ENCODE measurements around the gene SSBP4. TPM values are rescaled to one million over a fixed set of nuclear protein-coding genes. Genes with fewer than 3 reads are reported as not detected.

SSBP4 gene
- polyA plus RNA-seq, 4 donors: 68.0 to 128 (median 79.4) TPM

GRCh38 chr19:18481505-18482222 is 62.5 kb downstream of the SSBP4 start:
- DNase-seq (ENCODE audit: low read depth in 4 of 4, low spot score in 3 of 4): no peak

- no peak for DNase-seq (ENCODE audit: low read depth in 4 of 4, low spot score in 3 of 4)
Observed at GRCh38 chr19:18483119-18483890, 64.1 kb downstream of the SSBP4 start.

Other genes starting within 250 kb of the SSBP4 start
- gene IFI30, start 245.6 kb upstream of the SSBP4 start, polyA plus RNA-seq (ENCODE audit: insufficient read length in 4 of 4): 10 to 100 TPM in 3 of 4 donors, 1 to 10 TPM in 1; 5.6 to 18.0 (median 12.1) TPM
- 10 to 100 TPM in 1 of 4 donors, 1 to 10 TPM in 3; 5.3 to 11.2 (median 9.2) TPM for gene MPV17L2, start 226.2 kb upstream of the SSBP4 start, polyA plus RNA-seq (ENCODE audit: insufficient read length in 4 of 4)
- 1 to 10 TPM; 4.6 to 5.3 (median 5.0) TPM for gene RAB3A, start 215.4 kb upstream of the SSBP4 start, polyA plus RNA-seq (ENCODE audit: insufficient read length in 4 of 4)
- 1 to 10 TPM in 1 of 4 donors, under 1 TPM in 3; 0.25 to 1.4 (median 0.68) TPM for gene PDE4C, start 193.0 kb upstream of the SSBP4 start, polyA plus RNA-seq (ENCODE audit: insufficient read length in 4 of 4)
- gene IQCN, start 144.9 kb upstream of the SSBP4 start, polyA plus RNA-seq (ENCODE audit: insufficient read length in 4 of 4): 10 to 100 TPM in 1 of 4 donors, 1 to 10 TPM in 3; 5.0 to 13.4 (median 6.7) TPM
- 100 to 1,000 TPM in 2 of 4 donors, 10 to 100 TPM in 2; 57.4 to 363 (median 84.8) TPM for gene JUND, start 137.8 kb upstream of the SSBP4 start, polyA plus RNA-seq (ENCODE audit: insufficient read length in 4 of 4)
- 100 to 1,000 TPM in 1 of 4 donors, 10 to 100 TPM in 3; 58.7 to 105 (median 86.2) TPM for gene LSM4, start 96.3 kb upstream of the SSBP4 start, polyA plus RNA-seq (ENCODE audit: insufficient read length in 4 of 4)
- gene PGPEP1, start 78.8 kb upstream of the SSBP4 start, polyA plus RNA-seq (ENCODE audit: insufficient read length in 4 of 4): 10 to 100 TPM; 15.5 to 26.2 (median 25.8) TPM
- 10 to 100 TPM in 2 of 4 donors, 1 to 10 TPM in 2; 1.1 to 23.7 (median 7.6) TPM for gene GDF15, start 33.2 kb upstream of the SSBP4 start, polyA plus RNA-seq (ENCODE audit: insufficient read length in 4 of 4)
- gene LRRC25, start 21.8 kb upstream of the SSBP4 start, polyA plus RNA-seq (ENCODE audit: insufficient read length in 4 of 4): 1 to 10 TPM in 2 of 4 donors, under 1 TPM in 2; 0.78 to 1.6 (median 1.1) TPM
- gene ISYNA1, start 18.7 kb downstream of the SSBP4 start, polyA plus RNA-seq (ENCODE audit: insufficient read length in 4 of 4): 100 to 1,000 TPM in 2 of 4 donors, 10 to 100 TPM in 2; 98.7 to 147 (median 103) TPM
- gene ELL, start 102.7 kb downstream of the SSBP4 start, polyA plus RNA-seq (ENCODE audit: insufficient read length in 4 of 4): 10 to 100 TPM in 1 of 4 donors, 1 to 10 TPM in 3; 7.8 to 12.0 (median 9.0) TPM
- 100 to 1,000 TPM; 131 to 201 (median 173) TPM for gene FKBP8, start 124.2 kb downstream of the SSBP4 start, polyA plus RNA-seq (ENCODE audit: insufficient read length in 4 of 4)
- 10 to 100 TPM; 56.2 to 70.8 (median 62.6) TPM for gene KXD1, start 138.5 kb downstream of the SSBP4 start, polyA plus RNA-seq (ENCODE audit: insufficient read length in 4 of 4)
- 100 to 1,000 TPM; 751 to 855 (median 786) TPM for gene UBA52, start 152.5 kb downstream of the SSBP4 start, polyA plus RNA-seq (ENCODE audit: insufficient read length in 4 of 4)
- gene REX1BD, start 169.4 kb downstream of the SSBP4 start, polyA plus RNA-seq (ENCODE audit: insufficient read length in 4 of 4): 10 to 100 TPM; 17.4 to 50.8 (median 21.9) TPM
- gene CRLF1, start 187.4 kb downstream of the SSBP4 start, polyA plus RNA-seq (ENCODE audit: insufficient read length in 4 of 4): 1 to 10 TPM; 3.0 to 7.5 (median 4.1) TPM
- gene TMEM59L, start 193.5 kb downstream of the SSBP4 start, polyA plus RNA-seq (ENCODE audit: insufficient read length in 4 of 4): 10 to 100 TPM in 1 of 4 donors, 1 to 10 TPM in 3; 3.1 to 22.5 (median 3.8) TPM
- 10 to 100 TPM in 1 of 4 donors, 1 to 10 TPM in 3; 5.1 to 10.3 (median 6.4) TPM for gene KLHL26, start 217.6 kb downstream of the SSBP4 start, polyA plus RNA-seq (ENCODE audit: insufficient read length in 4 of 4)